H1 (cell line): ENCODE measurements around the gene ITPKC.

Experiments used
- BACH1 ChIP-seq: IDR thresholded peaks from 2 replicates; pipeline ENCODE4 v1.6.1; 2012; ENCODE audit warnings: low read length, improper control_type of control experiment
- BRCA1 ChIP-seq: IDR thresholded peaks from 2 replicates; pipeline ENCODE4 v1.6.1; 2012; ENCODE audit warnings: low read depth, low read length, improper control_type of control experiment
- CREB1 ChIP-seq: IDR thresholded peaks from 2 replicates; pipeline ENCODE4 v1.6.1; 2012; ENCODE audit warnings: inconsistent platforms
- EGR1 ChIP-seq: IDR thresholded peaks from 2 replicates; pipeline ENCODE4 v1.6.1; 2011; ENCODE audit warnings: low read depth, low read length, borderline replicate concordance
- EP300 ChIP-seq, 2 experiments: IDR thresholded peaks; 1 replicate in 1 of 2; 2 replicates in 1 of 2; pipeline ENCODE4 v1.6.1; 2011 to 2012; ENCODE audit warnings: low read depth in 2 of 2, low read length in 2 of 2, mild to moderate bottlenecking in 2 of 2, borderline replicate concordance in 1 of 2, inconsistent platforms in 1 of 2, moderate library complexity in 1 of 2
- EZH2 ChIP-seq: fragments of 200-600 bp; sonication (generic); IDR thresholded peaks from 2 replicates; pipeline ENCODE4 v1.7.1; 2012; ENCODE audit warnings: low read depth, mild to moderate bottlenecking, moderate library complexity, low read length, inconsistent platforms; ENCODE audit not compliant: severe bottlenecking
- JUND ChIP-seq: IDR thresholded peaks from 2 replicates; pipeline ENCODE4 v1.6.1; 2011; ENCODE audit warnings: mild to moderate bottlenecking, improper control_type of control experiment, low read length
- POLR2A ChIP-seq, 2 experiments: IDR thresholded peaks; 1 replicate in 1 of 2; 2 replicates in 1 of 2; pipeline ENCODE4 v1.6.1; 2011; ENCODE audit warnings: low read depth in 2 of 2, low read length in 2 of 2, mild to moderate bottlenecking in 2 of 2; ENCODE audit errors: control extremely low read depth in 1 of 2
- RAD21 ChIP-seq, 2 experiments: IDR thresholded peaks in 1 of 2; conservative IDR thresholded peaks in 1 of 2; 2 replicates each; pipeline ENCODE4 v1.6.1; 2011; ENCODE audit warnings: low read depth in 2 of 2, low read length in 2 of 2, improper control_type of control experiment in 1 of 2, inconsistent platforms in 1 of 2, mild to moderate bottlenecking in 1 of 2, moderate library complexity in 1 of 2
- SP1 ChIP-seq: IDR thresholded peaks from 2 replicates; pipeline ENCODE4 v1.6.1; 2011; ENCODE audit warnings: low read depth, low read length
- ZNF274 ChIP-seq: IDR thresholded peaks from 2 replicates; pipeline ENCODE4 v1.7.0; 2012; ENCODE audit warnings: low read length, borderline replicate concordance; ENCODE audit errors: extremely low read depth
- TF ChIP-seq, protein P1 (sequence below), 3 experiments: IDR thresholded peaks; 1 replicate in 2 of 3; 2 replicates in 1 of 3; pipeline versions ENCODE4 v1.5.1 to v1.6.1; 2011; ENCODE audit warnings: low read length in 3 of 3, mild to moderate bottlenecking in 3 of 3, inconsistent platforms in 2 of 3, low read depth in 1 of 3, moderate library complexity in 1 of 3; ENCODE audit not compliant: insufficient read depth in 1 of 3; ENCODE audit errors: control extremely low read depth in 1 of 3
- TF ChIP-seq, protein P2 (sequence below): IDR thresholded peaks from 2 replicates; pipeline ENCODE4 v1.6.1; 2012; ENCODE audit warnings: inconsistent platforms
- TF ChIP-seq, protein P3 (sequence below): IDR thresholded peaks from 2 replicates; pipeline ENCODE4 v1.6.1; 2011; ENCODE audit warnings: low read length, improper control_type of control experiment

- TF ChIP-seq CREB1 (no peak), EZH2 (no peak), BRCA1 (no peak), EP300 (IDR thresholded peaks at IDR 0.05; ENCODE audit: borderline replicate concordance in 1 of 2, low read depth in 2 of 2, low read length in 2 of 2) (no peak), BACH1 (no peak), ZNF274 (no peak), POLR2A (IDR thresholded peaks at IDR 0.05; ENCODE audit: control extremely low read depth in 1 of 2, low read depth in 2 of 2, low read length in 2 of 2) (no peak; a peak in 1 of 3 replicates), SP1 (no peak), EGR1 (no peak), JUND (no peak), RAD21 (IDR thresholded peaks at IDR 0.05 in 1 of 2, conservative IDR thresholded peaks at IDR 0.05 in 1 of 2; ENCODE audit: low read depth in 2 of 2, low read length in 2 of 2) (no peak)
- TF ChIP-seq, protein P1, sequence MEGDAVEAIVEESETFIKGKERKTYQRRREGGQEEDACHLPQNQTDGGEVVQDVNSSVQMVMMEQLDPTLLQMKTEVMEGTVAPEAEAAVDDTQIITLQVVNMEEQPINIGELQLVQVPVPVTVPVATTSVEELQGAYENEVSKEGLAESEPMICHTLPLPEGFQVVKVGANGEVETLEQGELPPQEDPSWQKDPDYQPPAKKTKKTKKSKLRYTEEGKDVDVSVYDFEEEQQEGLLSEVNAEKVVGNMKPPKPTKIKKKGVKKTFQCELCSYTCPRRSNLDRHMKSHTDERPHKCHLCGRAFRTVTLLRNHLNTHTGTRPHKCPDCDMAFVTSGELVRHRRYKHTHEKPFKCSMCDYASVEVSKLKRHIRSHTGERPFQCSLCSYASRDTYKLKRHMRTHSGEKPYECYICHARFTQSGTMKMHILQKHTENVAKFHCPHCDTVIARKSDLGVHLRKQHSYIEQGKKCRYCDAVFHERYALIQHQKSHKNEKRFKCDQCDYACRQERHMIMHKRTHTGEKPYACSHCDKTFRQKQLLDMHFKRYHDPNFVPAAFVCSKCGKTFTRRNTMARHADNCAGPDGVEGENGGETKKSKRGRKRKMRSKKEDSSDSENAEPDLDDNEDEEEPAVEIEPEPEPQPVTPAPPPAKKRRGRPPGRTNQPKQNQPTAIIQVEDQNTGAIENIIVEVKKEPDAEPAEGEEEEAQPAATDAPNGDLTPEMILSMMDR (IDR thresholded peaks at IDR 0.05; ENCODE audit: control extremely low read depth in 1 of 3, insufficient read depth in 1 of 3, low read depth in 1 of 3, low read length in 3 of 3), result no peak
- TF ChIP-seq, protein P2, sequence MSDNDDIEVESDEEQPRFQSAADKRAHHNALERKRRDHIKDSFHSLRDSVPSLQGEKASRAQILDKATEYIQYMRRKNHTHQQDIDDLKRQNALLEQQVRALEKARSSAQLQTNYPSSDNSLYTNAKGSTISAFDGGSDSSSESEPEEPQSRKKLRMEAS, result no peak
- TF ChIP-seq, protein P3, sequence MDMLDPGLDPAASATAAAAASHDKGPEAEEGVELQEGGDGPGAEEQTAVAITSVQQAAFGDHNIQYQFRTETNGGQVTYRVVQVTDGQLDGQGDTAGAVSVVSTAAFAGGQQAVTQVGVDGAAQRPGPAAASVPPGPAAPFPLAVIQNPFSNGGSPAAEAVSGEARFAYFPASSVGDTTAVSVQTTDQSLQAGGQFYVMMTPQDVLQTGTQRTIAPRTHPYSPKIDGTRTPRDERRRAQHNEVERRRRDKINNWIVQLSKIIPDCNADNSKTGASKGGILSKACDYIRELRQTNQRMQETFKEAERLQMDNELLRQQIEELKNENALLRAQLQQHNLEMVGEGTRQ, result no peak
Measured at GRCh38 chr19:40739871-40740703, 23.2 kb downstream of the ITPKC start.
